Progenitor cell of endocrine pancreas (in vitro differentiated cells): ENCODE measurements around the gene DNAJC30. TPM values are rescaled to one million over a fixed set of nuclear protein-coding genes. Genes with fewer than 3 reads are reported as not detected.
"Not testable (repeated sequence)": the region's sequence is repeated elsewhere in the genome, so short reads cannot be mapped to it uniquely, and the experiment has no call there.

Experiments used
- DNase-seq: peaks from one replicate; pipeline ENCODE4 v3.0.0; 2021; ENCODE audit warnings: low spot score; ENCODE audit not compliant: unreplicated experiment
- H3K27ac Mint-ChIP-seq: 2 replicates; pipeline ENCODE4 v1.8.0; 2021; ENCODE audit warnings: mild to moderate bottlenecking, moderate library complexity, mixed read lengths
- H3K27me3 Mint-ChIP-seq: 2 replicates; pipeline ENCODE4 v1.8.0; 2021; ENCODE audit warnings: mixed read lengths
- H3K36me3 Mint-ChIP-seq: 2 replicates; pipeline ENCODE4 v1.8.0; 2022; ENCODE audit warnings: mixed read lengths; ENCODE audit not compliant: insufficient read depth
- H3K4me1 Mint-ChIP-seq: 2 replicates; pipeline ENCODE4 v1.8.0; 2021; ENCODE audit warnings: low read depth, mixed read lengths
- H3K4me3 Mint-ChIP-seq: 2 replicates; pipeline ENCODE4 v1.8.0; 2021; ENCODE audit warnings: low read depth, mild to moderate bottlenecking, moderate library complexity, mixed read lengths
- H3K9me3 Mint-ChIP-seq: 2 replicates; pipeline ENCODE4 v1.8.0; 2021; ENCODE audit warnings: low read depth, mixed read lengths
- total RNA-seq: library from RNA; stranded (reverse); gene quantifications from 2 replicates; pipeline ENCODE4 v1.2.1, GENCODE V29; 2021
- TF ChIP-seq, protein P1 (sequence below): fragments of 200-600 bp; sonication (generic); IDR thresholded peaks from one replicate; pipeline ENCODE4 v1.5.0; 2021; ENCODE audit warnings: antibody characterized with exemption, mild to moderate bottlenecking; ENCODE audit not compliant: unreplicated experiment

Gene DNAJC30
- total RNA-seq, 1 donor from 2014 or later: 11.1 TPM

DNA sequence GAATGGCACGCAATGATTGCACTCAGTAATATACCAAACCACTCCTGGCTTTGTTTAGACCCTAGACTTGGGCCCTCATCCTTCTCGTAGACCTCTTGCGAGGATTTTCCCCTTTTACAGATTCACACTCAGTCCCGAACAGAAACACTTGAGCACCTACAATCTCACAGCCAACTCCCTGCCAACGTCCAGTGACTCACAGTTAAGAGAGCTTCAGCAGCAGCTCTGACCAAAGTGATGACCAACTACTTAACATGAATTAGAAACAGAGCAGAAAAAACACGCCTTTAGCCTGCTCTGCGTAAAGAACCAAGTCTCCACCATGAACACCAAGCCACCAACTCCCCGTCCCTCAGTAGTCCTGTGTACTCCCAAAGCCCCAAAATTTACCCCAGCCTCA lies 2.2 kb downstream of the DNAJC30 start:
- peaks cover 23% of the 10 kb centered on the region for H3K4me1 Mint-ChIP-seq
- no peaks in the 10 kb centered on the region for H3K27me3 Mint-ChIP-seq
- H3K27ac Mint-ChIP-seq: no peak overlapping the region
- no peak for DNase-seq
- H3K9me3 Mint-ChIP-seq: no peaks in the 10 kb centered on the region
- H3K4me3 Mint-ChIP-seq: peak overlapping the region; percentile 99
- TF ChIP-seq, protein P1, sequence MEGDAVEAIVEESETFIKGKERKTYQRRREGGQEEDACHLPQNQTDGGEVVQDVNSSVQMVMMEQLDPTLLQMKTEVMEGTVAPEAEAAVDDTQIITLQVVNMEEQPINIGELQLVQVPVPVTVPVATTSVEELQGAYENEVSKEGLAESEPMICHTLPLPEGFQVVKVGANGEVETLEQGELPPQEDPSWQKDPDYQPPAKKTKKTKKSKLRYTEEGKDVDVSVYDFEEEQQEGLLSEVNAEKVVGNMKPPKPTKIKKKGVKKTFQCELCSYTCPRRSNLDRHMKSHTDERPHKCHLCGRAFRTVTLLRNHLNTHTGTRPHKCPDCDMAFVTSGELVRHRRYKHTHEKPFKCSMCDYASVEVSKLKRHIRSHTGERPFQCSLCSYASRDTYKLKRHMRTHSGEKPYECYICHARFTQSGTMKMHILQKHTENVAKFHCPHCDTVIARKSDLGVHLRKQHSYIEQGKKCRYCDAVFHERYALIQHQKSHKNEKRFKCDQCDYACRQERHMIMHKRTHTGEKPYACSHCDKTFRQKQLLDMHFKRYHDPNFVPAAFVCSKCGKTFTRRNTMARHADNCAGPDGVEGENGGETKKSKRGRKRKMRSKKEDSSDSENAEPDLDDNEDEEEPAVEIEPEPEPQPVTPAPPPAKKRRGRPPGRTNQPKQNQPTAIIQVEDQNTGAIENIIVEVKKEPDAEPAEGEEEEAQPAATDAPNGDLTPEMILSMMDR: no peak
- H3K36me3 Mint-ChIP-seq: peaks cover 11% of the 10 kb centered on the region

- Mint-ChIP-seq H3K4me1 (peaks cover 23% of the 10 kb centered on the region), H3K27me3 (no peaks in the 10 kb centered on the region), H3K27ac (no peak overlapping the region), H3K9me3 (no peaks in the 10 kb centered on the region), H3K36me3 (peaks cover 11% of the 10 kb centered on the region), H3K4me3 (peak overlapping the region; percentile 26)
- TF ChIP-seq, protein P1: no peak
- no peak for DNase-seq
Measured at GRCh38 chr7:73680501-73680900, 2.8 kb downstream of the DNAJC30 start.

DNA sequence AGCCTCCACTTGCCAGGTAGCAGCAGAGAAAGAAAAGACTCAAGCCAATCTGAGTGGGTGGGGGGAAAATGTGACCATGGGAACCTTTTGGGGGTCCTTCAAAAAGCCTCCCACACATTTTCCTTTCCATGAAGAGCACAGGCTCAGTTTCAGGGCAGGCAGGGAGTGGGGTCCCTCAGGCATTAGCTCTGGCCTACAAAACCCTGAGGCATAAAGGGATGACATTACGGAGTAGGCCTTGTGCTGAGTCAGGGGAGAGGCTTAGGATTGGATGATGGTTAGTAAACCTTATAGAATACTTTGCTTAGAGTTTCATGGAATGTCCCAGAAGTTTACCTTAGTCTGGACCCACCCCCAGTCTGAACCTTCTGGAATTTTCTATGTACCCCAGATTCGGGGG lies 3.5 kb downstream of the DNAJC30 start:
- Mint-ChIP-seq H3K27ac (no peak overlapping the region), H3K4me1 (peaks cover 23% of the 10 kb centered on the region), H3K9me3 (no peaks in the 10 kb centered on the region), H3K27me3 (no peaks in the 10 kb centered on the region), H3K36me3 (peaks cover 11% of the 10 kb centered on the region), H3K4me3 (peak overlapping the region; percentile 21)
- TF ChIP-seq, protein P1: no peak
- no peak for DNase-seq

DNA sequence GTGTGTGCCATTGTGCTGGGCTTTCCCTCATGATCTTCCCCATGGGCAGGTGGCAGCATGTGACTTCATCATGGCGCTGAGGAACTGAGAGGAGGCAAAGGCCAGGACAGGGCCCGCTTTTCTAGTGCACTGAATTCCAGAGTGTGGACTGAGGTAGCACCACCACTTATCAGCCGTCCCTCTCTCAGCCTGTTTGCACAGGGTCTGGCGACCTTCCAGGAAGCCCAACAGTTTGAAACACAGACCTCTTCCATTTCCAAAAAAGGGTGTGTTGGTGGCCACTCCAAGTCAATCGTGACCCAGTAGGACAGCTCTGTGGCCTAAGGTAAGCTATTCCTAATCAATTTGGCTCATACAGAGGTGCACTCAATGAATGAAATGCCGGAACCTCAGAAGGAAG lies 4.4 kb downstream of the DNAJC30 start:
- TF ChIP-seq, protein P1: no peak
- Mint-ChIP-seq H3K4me3 (no peak overlapping the region), H3K9me3 (no peaks in the 10 kb centered on the region), H3K36me3 (peaks cover 11% of the 10 kb centered on the region), H3K27ac (no peak overlapping the region), H3K4me1 (peaks cover 21% of the 10 kb centered on the region), H3K27me3 (no peaks in the 10 kb centered on the region)
- DNase-seq: no peak

GRCh38 chr7:73676062-73676461 lies 7.2 kb downstream of the DNAJC30 start:
- H3K4me3 Mint-ChIP-seq, H3K27ac Mint-ChIP-seq, DNase-seq, H3K27me3 Mint-ChIP-seq, H3K4me1 Mint-ChIP-seq, H3K9me3 Mint-ChIP-seq: not testable (repeated sequence)
- TF ChIP-seq, protein P1: peak; percentile 18
- H3K36me3 Mint-ChIP-seq: peaks cover 15% of the 10 kb centered on the region
